ENCODE data around the gene GCK.

Gene GCK

DNA sequence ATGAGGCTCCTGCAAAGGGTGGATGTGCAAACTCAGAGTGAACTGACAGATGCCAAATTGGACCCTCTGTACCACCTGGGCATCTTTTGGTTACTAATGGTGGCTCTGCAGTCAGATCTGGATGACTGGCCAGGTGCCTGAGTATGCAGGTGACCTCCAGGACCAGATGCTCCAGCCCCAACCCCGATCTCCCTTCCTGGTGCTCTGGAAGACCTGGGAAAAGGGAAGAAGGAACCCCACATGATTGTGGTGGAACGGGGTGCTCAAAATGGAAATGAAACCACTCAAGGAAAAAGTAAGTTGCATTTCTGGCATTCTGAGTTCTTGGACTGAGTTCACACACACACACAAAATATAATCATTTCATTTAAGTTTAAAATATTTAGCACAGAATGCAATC lies 94.9 kb downstream of the GCK start:
- TF ChIP-seq TEAD4 (IDR thresholded peaks at IDR 0.05), result no peak
- no peak for TF ChIP-seq NFIC (IDR thresholded peaks at IDR 0.05)
- no peak for TF ChIP-seq CREB1 (IDR thresholded peaks at IDR 0.05; ENCODE audit: low read depth)
- TF ChIP-seq, protein P1, sequence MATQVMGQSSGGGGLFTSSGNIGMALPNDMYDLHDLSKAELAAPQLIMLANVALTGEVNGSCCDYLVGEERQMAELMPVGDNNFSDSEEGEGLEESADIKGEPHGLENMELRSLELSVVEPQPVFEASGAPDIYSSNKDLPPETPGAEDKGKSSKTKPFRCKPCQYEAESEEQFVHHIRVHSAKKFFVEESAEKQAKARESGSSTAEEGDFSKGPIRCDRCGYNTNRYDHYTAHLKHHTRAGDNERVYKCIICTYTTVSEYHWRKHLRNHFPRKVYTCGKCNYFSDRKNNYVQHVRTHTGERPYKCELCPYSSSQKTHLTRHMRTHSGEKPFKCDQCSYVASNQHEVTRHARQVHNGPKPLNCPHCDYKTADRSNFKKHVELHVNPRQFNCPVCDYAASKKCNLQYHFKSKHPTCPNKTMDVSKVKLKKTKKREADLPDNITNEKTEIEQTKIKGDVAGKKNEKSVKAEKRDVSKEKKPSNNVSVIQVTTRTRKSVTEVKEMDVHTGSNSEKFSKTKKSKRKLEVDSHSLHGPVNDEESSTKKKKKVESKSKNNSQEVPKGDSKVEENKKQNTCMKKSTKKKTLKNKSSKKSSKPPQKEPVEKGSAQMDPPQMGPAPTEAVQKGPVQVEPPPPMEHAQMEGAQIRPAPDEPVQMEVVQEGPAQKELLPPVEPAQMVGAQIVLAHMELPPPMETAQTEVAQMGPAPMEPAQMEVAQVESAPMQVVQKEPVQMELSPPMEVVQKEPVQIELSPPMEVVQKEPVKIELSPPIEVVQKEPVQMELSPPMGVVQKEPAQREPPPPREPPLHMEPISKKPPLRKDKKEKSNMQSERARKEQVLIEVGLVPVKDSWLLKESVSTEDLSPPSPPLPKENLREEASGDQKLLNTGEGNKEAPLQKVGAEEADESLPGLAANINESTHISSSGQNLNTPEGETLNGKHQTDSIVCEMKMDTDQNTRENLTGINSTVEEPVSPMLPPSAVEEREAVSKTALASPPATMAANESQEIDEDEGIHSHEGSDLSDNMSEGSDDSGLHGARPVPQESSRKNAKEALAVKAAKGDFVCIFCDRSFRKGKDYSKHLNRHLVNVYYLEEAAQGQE (IDR thresholded peaks at IDR 0.05; ENCODE audit: low read depth), result no peak
- TF ChIP-seq TCF12 (IDR thresholded peaks at IDR 0.05; ENCODE audit: low read depth), result no peak
- no peak for TF ChIP-seq EGR1 (IDR thresholded peaks at IDR 0.05)
- TF ChIP-seq FOXM1 (IDR thresholded peaks at IDR 0.05; ENCODE audit: borderline replicate concordance, low read depth), result no peak
- TF ChIP-seq, protein P2, sequence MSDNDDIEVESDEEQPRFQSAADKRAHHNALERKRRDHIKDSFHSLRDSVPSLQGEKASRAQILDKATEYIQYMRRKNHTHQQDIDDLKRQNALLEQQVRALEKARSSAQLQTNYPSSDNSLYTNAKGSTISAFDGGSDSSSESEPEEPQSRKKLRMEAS (IDR thresholded peaks at IDR 0.05), result no peak
- TF ChIP-seq RAD21 (IDR thresholded peaks at IDR 0.05; ENCODE audit: low read depth), result no peak
- no peak for TF ChIP-seq TAF1 (IDR thresholded peaks at IDR 0.05; ENCODE audit: low read depth)
- TF ChIP-seq YY1 (IDR thresholded peaks at IDR 0.05; ENCODE audit: low read depth), result no peak
- TF ChIP-seq EP300 (IDR thresholded peaks at IDR 0.05; ENCODE audit: borderline replicate concordance), result no peak
